ENCODE measurements around the gene TMC8.

Gene TMC8

GRCh38 chr17:78148286-78149016, 17.9 kb downstream of the TMC8 start:
- no peak for DNase-seq (ENCODE audit: low read depth)
- no peak overlapping the region for H3K4me3 ChIP-seq (ENCODE audit: control insufficient read depth, low read depth, low read length)
- no peak for TF ChIP-seq CTCF (conservative IDR thresholded peaks at IDR 0.05; ENCODE audit: control insufficient read depth, insufficient read depth, low read depth, low read length)

- H3K4me3 ChIP-seq (ENCODE audit: control insufficient read depth, low read depth, low read length) = no peak overlapping the region
- DNase-seq (ENCODE audit: low read depth) = no peak
- no peak for TF ChIP-seq CTCF (conservative IDR thresholded peaks at IDR 0.05; ENCODE audit: control insufficient read depth, insufficient read depth, low read depth, low read length)
Measured at GRCh38 chr17:78151514-78152008, 21.0 kb downstream of the TMC8 start.

- H3K4me3 ChIP-seq (ENCODE audit: control insufficient read depth, low read depth, low read length) = no peak overlapping the region
- no peak for DNase-seq (ENCODE audit: low read depth)
- no peak for TF ChIP-seq CTCF (conservative IDR thresholded peaks at IDR 0.05; ENCODE audit: control insufficient read depth, insufficient read depth, low read depth, low read length)
Measured at GRCh38 chr17:78154903-78155811, 24.6 kb downstream of the TMC8 start.

GRCh38 chr17:78159575-78160158, 29.1 kb downstream of the TMC8 start:
- no peak for TF ChIP-seq CTCF (conservative IDR thresholded peaks at IDR 0.05; ENCODE audit: control insufficient read depth, insufficient read depth, low read depth, low read length)
- H3K4me3 ChIP-seq (ENCODE audit: control insufficient read depth, low read depth, low read length) = no peak overlapping the region
- peak; percentile 79 for DNase-seq (ENCODE audit: low read depth)

GRCh38 chr17:78163881-78164747, 33.5 kb downstream of the TMC8 start:
- TF ChIP-seq CTCF (conservative IDR thresholded peaks at IDR 0.05; ENCODE audit: control insufficient read depth, insufficient read depth, low read depth, low read length) = no peak
- no peak overlapping the region for H3K4me3 ChIP-seq (ENCODE audit: control insufficient read depth, low read depth, low read length)
- no peak for DNase-seq (ENCODE audit: low read depth)
